Activated naive CD8-positive, alpha-beta T cell (primary cell): ENCODE results near the gene NUBPL.
"Not testable (repeated sequence)": the region's sequence is repeated elsewhere in the genome, so short reads cannot be mapped to it uniquely, and the experiment has no call there.

Source experiments
- H3K27ac Mint-ChIP-seq: one replicate; pipeline ENCODE4 v1.8.0; 2021; ENCODE audit warnings: mixed read lengths
- H3K27me3 Mint-ChIP-seq: one replicate; pipeline ENCODE4 v1.8.0; 2021; ENCODE audit warnings: mixed read lengths
- H3K36me3 Mint-ChIP-seq: one replicate; pipeline ENCODE4 v1.8.0; 2021; ENCODE audit warnings: mixed read lengths
- H3K4me1 Mint-ChIP-seq: one replicate; pipeline ENCODE4 v1.8.0; 2021; ENCODE audit warnings: low read depth, mixed read lengths
- H3K4me3 Mint-ChIP-seq: one replicate; pipeline ENCODE4 v1.8.0; 2021; ENCODE audit warnings: mild to moderate bottlenecking, mixed read lengths
- H3K9me3 Mint-ChIP-seq: one replicate; pipeline ENCODE4 v1.8.0; 2021; ENCODE audit warnings: low read depth, mixed read lengths

Gene NUBPL

DNA sequence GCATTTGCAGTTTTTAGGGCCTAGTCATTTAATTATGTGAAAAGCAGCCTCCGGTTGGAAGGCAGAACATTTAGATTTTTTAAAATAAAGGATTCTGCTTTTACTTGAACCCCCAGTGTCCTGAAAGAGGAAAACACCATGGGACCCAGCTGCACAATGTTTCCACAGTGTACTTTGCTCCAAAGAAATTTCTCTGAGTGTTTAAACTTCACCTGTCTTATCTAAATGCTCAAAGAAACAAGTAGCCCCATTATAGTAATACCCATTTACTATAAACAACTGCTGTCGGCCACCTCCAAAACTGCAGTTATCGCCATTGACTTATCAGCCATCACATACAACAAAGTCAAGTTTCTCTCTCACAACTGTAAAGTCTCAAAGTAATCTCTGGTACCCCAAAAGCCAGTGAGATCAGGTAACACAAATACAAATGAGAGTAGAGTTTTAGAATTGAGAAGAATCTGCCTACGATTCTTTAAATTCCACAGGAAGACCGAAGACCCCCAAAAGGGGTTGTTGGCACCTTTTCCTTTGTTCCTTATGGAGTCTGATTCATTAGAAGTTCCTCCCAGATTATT lies 205.2 kb downstream of the NUBPL start:
- Mint-ChIP-seq H3K27ac (no peak overlapping the region), H3K27me3 (no peaks in the 10 kb centered on the region)

GRCh38 chr14:31768355-31768754 lies 207.2 kb downstream of the NUBPL start:
- Mint-ChIP-seq H3K4me3 (no peak overlapping the region), H3K27ac (no peak overlapping the region), H3K27me3 (no peaks in the 10 kb centered on the region), H3K4me1 (no peaks in the 10 kb centered on the region), H3K36me3 (peaks cover 13% of the 10 kb centered on the region), H3K9me3 (peaks cover 3% of the 10 kb centered on the region)

More for the DNA sequence above, 205.2 kb downstream of the NUBPL start:
- H3K4me3 Mint-ChIP-seq: no peak overlapping the region
- H3K4me1 Mint-ChIP-seq: no peaks in the 10 kb centered on the region
- H3K9me3 Mint-ChIP-seq: peaks cover 3% of the 10 kb centered on the region
- peaks cover 13% of the 10 kb centered on the region for H3K36me3 Mint-ChIP-seq

GRCh38 chr14:31770271-31770670 lies 209.1 kb downstream of the NUBPL start:
- H3K4me3 Mint-ChIP-seq: no peak overlapping the region
- no peak overlapping the region for H3K27ac Mint-ChIP-seq
- H3K27me3 Mint-ChIP-seq: no peaks in the 10 kb centered on the region
- H3K9me3 Mint-ChIP-seq: peaks cover 3% of the 10 kb centered on the region
- H3K36me3 Mint-ChIP-seq: peaks cover 26% of the 10 kb centered on the region
- no peaks in the 10 kb centered on the region for H3K4me1 Mint-ChIP-seq

GRCh38 chr14:31774567-31774966 lies 213.4 kb downstream of the NUBPL start:
- H3K9me3 Mint-ChIP-seq: peaks cover 4% of the 10 kb centered on the region
- H3K4me3 Mint-ChIP-seq: no peak overlapping the region
- H3K27ac Mint-ChIP-seq: no peak overlapping the region
- H3K27me3 Mint-ChIP-seq: no peaks in the 10 kb centered on the region
- H3K36me3 Mint-ChIP-seq: peaks cover 32% of the 10 kb centered on the region
- H3K4me1 Mint-ChIP-seq: no peaks in the 10 kb centered on the region

DNA sequence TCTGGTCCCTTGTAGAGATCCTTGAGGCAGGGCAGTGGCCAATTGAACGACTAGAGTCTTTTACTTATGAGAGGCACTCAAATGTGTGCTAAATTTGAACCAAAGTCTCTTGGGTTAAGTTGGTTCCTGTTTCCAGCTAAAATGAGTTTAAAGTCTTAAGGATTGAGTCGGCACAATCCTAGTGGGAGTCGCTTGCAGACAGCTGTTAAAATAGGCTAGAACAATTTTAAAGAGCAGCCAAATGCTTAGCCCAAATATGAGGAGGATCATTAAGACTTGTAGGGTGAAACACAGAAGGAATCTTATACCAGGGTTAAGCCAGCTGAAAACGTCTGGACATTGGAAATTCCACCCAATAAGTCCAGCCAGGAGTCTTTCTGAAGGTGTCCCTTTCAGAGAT lies 216.1 kb downstream of the NUBPL start:
- H3K9me3 Mint-ChIP-seq: peaks cover 8% of the 10 kb centered on the region
- H3K27ac Mint-ChIP-seq: no peak overlapping the region
- no peaks in the 10 kb centered on the region for H3K4me1 Mint-ChIP-seq
- no peak overlapping the region for H3K4me3 Mint-ChIP-seq
- peaks cover 37% of the 10 kb centered on the region for H3K36me3 Mint-ChIP-seq
- no peaks in the 10 kb centered on the region for H3K27me3 Mint-ChIP-seq

DNA sequence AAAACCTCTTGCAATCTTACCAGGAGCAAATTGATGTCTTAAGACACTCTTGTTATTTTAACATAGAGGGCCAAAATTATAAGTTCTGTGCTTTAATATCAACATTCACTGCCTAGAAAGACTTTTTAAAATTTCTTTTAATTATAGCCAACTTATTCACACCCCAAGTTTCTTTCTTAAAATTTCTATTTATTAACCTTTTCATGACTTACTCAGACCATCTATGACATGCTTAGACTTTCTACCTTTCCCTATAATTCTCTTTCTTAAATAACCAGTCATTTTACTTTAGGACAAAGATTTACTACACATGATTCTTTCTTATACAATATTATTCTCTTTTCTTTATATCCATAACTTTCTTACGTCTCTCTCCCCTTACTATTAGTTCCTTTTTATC lies 220.4 kb downstream of the NUBPL start:
- Mint-ChIP-seq H3K4me3 (no peak overlapping the region), H3K27ac (no peak overlapping the region), H3K4me1 (no peaks in the 10 kb centered on the region), H3K36me3 (peaks cover 29% of the 10 kb centered on the region), H3K27me3 (no peaks in the 10 kb centered on the region), H3K9me3 (peaks cover 3% of the 10 kb centered on the region)

DNA sequence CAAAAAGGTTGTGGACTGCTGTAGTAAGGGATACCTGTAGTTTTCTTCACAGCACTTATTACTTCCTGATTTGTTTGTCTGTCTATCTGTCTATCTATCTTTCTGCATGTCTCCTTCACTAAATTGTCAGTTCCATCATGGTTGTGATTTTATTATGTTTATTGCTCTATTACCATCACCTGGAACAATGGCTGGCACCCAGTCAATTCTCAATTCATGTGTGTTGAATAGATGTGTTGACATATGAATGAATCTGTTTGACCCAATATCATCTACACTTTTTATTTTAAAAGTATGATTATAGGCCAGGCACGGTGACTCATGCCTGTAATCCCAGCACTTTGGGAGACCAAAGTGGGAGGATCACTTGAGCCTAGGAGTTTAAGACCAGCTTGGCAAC lies 224.4 kb downstream of the NUBPL start:
- Mint-ChIP-seq H3K27me3 (no peaks in the 10 kb centered on the region), H3K9me3 (peaks cover 3% of the 10 kb centered on the region), H3K27ac (no peak overlapping the region), H3K4me3 (no peak overlapping the region), H3K36me3 (peaks cover 33% of the 10 kb centered on the region), H3K4me1 (no peaks in the 10 kb centered on the region)

DNA sequence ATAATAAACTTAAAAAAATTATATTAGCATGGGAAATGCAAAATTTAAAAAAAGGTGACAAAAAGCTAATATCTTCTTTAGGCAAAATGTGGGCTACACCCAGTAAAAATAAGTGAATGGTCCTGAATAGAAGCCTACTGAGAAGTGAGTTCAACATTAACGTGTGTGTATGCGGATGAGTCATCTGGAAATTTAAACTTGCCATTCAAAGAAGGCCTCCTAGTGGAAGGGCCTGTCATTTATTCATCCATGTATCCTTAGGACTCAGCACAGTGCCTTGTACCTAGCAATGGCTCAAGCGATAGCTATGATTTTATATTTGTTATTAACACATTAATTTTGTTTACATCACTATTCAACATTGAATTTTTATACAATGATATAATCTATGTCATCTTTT lies 226.2 kb downstream of the NUBPL start:
- no peak overlapping the region for H3K4me3 Mint-ChIP-seq
- no peak overlapping the region for H3K27ac Mint-ChIP-seq
- no peaks in the 10 kb centered on the region for H3K27me3 Mint-ChIP-seq
- peaks cover 24% of the 10 kb centered on the region for H3K36me3 Mint-ChIP-seq
- no peaks in the 10 kb centered on the region for H3K9me3 Mint-ChIP-seq
- H3K4me1 Mint-ChIP-seq: no peaks in the 10 kb centered on the region

- H3K9me3 Mint-ChIP-seq: peaks cover 5% of the 10 kb centered on the region
- H3K27me3 Mint-ChIP-seq: no peaks in the 10 kb centered on the region
- no peaks in the 10 kb centered on the region for H3K4me1 Mint-ChIP-seq
- peaks cover 27% of the 10 kb centered on the region for H3K36me3 Mint-ChIP-seq
- H3K27ac Mint-ChIP-seq: no peak overlapping the region
- H3K4me3 Mint-ChIP-seq: no peak overlapping the region
These were observed 227.1 kb downstream of the NUBPL start for GRCh38 chr14:31788340-31788739.

GRCh38 chr14:31792726-31793125 lies 231.5 kb downstream of the NUBPL start:
- no peak overlapping the region for H3K27ac Mint-ChIP-seq
- peaks cover 17% of the 10 kb centered on the region for H3K36me3 Mint-ChIP-seq
- H3K9me3 Mint-ChIP-seq: peaks cover 6% of the 10 kb centered on the region
- no peak overlapping the region for H3K4me3 Mint-ChIP-seq
- no peaks in the 10 kb centered on the region for H3K27me3 Mint-ChIP-seq
- no peaks in the 10 kb centered on the region for H3K4me1 Mint-ChIP-seq

- not testable (repeated sequence) for H3K27ac Mint-ChIP-seq, H3K4me1 Mint-ChIP-seq, H3K27me3 Mint-ChIP-seq, H3K4me3 Mint-ChIP-seq
- Mint-ChIP-seq H3K9me3 (peaks cover 17% of the 10 kb centered on the region), H3K36me3 (peaks cover 41% of the 10 kb centered on the region)
These were observed 236.7 kb downstream of the NUBPL start for GRCh38 chr14:31797946-31798345.

- Mint-ChIP-seq H3K4me1 (no peaks in the 10 kb centered on the region), H3K27me3 (no peaks in the 10 kb centered on the region)
These were observed 241.6 kb downstream of the NUBPL start for GRCh38 chr14:31802838-31803237.

GRCh38 chr14:31806249-31806648 lies 245.0 kb downstream of the NUBPL start:
- no peak overlapping the region for H3K27ac Mint-ChIP-seq
- H3K4me3 Mint-ChIP-seq: no peak overlapping the region
- H3K36me3 Mint-ChIP-seq: peaks cover 65% of the 10 kb centered on the region
- H3K4me1 Mint-ChIP-seq: no peaks in the 10 kb centered on the region
- no peaks in the 10 kb centered on the region for H3K27me3 Mint-ChIP-seq
- H3K9me3 Mint-ChIP-seq: peaks cover 27% of the 10 kb centered on the region

More at GRCh38 chr14:31802838-31803237, 241.6 kb downstream of the NUBPL start:
- Mint-ChIP-seq H3K36me3 (peaks cover 57% of the 10 kb centered on the region), H3K27ac (no peak overlapping the region), H3K9me3 (peaks cover 20% of the 10 kb centered on the region), H3K4me3 (no peak overlapping the region)

- Mint-ChIP-seq H3K36me3 (peaks cover 78% of the 10 kb centered on the region), H3K9me3 (peaks cover 25% of the 10 kb centered on the region)
- not testable (repeated sequence) for H3K4me3 Mint-ChIP-seq, H3K27me3 Mint-ChIP-seq, H3K4me1 Mint-ChIP-seq, H3K27ac Mint-ChIP-seq
These were observed 250.8 kb downstream of the NUBPL start for GRCh38 chr14:31811693-31812628.

DNA sequence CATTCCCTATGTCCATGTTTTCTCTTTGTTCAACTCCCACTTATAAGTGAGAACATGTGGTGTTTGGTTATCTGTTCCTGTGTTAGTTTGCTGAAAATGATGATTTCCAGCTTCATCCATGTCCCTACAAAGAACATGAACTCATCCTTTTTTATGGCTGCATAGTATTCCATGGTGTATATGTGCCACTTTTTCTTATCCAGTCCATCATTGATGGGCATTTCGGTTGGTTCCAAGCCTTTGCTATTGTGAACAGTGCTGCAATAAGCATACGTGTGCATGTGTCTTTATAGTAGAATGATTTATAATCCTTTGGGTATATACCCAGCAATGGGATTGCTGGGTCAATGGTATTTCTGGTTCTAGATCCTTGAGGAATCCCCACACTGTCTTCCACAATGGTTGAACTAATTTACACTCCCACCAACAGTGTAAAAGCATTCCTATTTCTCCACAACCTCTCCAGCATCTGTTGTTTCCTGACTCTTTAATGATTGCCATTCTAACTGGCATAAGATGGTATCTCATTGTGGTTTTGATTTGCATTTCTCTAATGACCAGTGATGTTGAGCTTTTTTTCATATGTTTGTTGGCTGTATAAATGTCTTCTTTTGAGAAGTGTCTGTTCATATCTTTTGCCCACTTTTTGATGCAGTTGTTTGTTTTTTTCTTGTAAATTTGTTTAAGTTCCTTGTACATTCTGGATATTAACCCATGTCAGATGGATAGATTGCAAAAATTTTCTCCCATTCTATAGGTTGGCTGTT lies 252.7 kb downstream of the NUBPL start:
- not testable (repeated sequence) for H3K4me1 Mint-ChIP-seq, H3K27me3 Mint-ChIP-seq, H3K4me3 Mint-ChIP-seq, H3K27ac Mint-ChIP-seq
- H3K9me3 Mint-ChIP-seq: peaks cover 27% of the 10 kb centered on the region
- peaks cover 70% of the 10 kb centered on the region for H3K36me3 Mint-ChIP-seq
